ENCODE measurements around the gene MARCO. TPM values are rescaled to one million over a fixed set of nuclear protein-coding genes. Genes with fewer than 3 reads are reported as not detected.

MARCO gene
- total RNA-seq, 1 donor from 2014 or later = 5.6 TPM

DNA sequence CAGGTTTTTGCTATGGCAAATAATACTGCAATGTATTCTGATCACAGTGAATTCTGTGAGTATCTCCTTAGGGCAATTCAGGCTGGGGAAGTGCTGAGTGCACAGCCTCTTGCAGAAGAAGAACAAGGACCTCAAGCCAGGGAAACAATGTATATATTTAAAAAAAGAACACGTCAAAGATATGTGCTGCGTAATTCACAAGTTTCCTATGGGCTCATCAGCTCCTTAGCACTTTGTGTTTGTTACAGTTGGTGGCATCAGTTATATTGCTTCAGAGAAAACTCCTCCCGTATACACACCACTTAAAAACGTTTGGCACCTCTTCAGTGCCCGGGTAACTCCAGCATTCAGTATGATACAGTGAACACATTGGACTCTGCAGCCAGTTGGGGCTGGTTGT is 16.5 kb upstream of the MARCO start:
- intact Hi-C loops (cut with DNase I) = no loop called here
- Histone ChIP-seq H3K9me3 (no peaks in the 10 kb centered on the region), H3K36me3 (no peaks in the 10 kb centered on the region), H3K4me3 (no peak overlapping the region), H3K4me1 (no peaks in the 10 kb centered on the region), H3K27ac (no peak overlapping the region), H3K27me3 (no peaks in the 10 kb centered on the region)
- DNase-seq (ENCODE audit: extremely low spot score in 2 of 2) = no peak
- TF ChIP-seq, protein P1, sequence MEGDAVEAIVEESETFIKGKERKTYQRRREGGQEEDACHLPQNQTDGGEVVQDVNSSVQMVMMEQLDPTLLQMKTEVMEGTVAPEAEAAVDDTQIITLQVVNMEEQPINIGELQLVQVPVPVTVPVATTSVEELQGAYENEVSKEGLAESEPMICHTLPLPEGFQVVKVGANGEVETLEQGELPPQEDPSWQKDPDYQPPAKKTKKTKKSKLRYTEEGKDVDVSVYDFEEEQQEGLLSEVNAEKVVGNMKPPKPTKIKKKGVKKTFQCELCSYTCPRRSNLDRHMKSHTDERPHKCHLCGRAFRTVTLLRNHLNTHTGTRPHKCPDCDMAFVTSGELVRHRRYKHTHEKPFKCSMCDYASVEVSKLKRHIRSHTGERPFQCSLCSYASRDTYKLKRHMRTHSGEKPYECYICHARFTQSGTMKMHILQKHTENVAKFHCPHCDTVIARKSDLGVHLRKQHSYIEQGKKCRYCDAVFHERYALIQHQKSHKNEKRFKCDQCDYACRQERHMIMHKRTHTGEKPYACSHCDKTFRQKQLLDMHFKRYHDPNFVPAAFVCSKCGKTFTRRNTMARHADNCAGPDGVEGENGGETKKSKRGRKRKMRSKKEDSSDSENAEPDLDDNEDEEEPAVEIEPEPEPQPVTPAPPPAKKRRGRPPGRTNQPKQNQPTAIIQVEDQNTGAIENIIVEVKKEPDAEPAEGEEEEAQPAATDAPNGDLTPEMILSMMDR (IDR thresholded peaks at IDR 0.05) = no peak
- no peak for TF ChIP-seq POLR2A (IDR thresholded peaks at IDR 0.05)
- no peak for TF ChIP-seq POLR2AphosphoS5 (IDR thresholded peaks at IDR 0.05; ENCODE audit: insufficient read depth in 1 of 2, low read depth in 1 of 2)

DNA sequence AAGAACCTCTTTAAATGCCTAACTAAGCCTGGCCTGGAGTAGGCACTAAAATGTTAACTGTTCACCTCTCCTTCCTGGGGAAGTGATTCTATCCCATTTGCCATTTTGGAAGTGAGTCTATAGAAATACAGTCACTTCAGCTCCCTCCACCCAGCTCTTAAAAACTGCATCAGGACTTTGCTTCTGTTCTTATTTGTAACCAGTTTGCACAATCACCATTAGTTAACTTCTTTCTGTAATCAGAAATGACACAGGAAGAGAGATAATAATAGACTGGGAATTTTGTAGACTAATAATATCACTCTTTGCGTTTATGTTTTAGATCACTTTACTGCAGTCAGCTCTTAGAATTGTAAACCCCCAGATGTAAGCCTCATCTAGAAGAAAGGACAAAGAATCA is 16.0 kb upstream of the MARCO start:
- no peaks in the 10 kb centered on the region for H3K36me3 ChIP-seq
- no peaks in the 10 kb centered on the region for H3K27me3 ChIP-seq
- no peaks in the 10 kb centered on the region for H3K9me3 ChIP-seq
- H3K4me1 ChIP-seq = no peaks in the 10 kb centered on the region
- TF ChIP-seq, protein P1 (IDR thresholded peaks at IDR 0.05) = no peak
- TF ChIP-seq POLR2A (IDR thresholded peaks at IDR 0.05) = no peak
- no peak for TF ChIP-seq POLR2AphosphoS5 (IDR thresholded peaks at IDR 0.05; ENCODE audit: insufficient read depth in 1 of 2, low read depth in 1 of 2)
- H3K27ac ChIP-seq = no peak overlapping the region
- no peak for DNase-seq (ENCODE audit: extremely low spot score in 2 of 2)
- intact Hi-C loops (cut with DNase I) = no loop called here
- H3K4me3 ChIP-seq = no peak overlapping the region

DNA sequence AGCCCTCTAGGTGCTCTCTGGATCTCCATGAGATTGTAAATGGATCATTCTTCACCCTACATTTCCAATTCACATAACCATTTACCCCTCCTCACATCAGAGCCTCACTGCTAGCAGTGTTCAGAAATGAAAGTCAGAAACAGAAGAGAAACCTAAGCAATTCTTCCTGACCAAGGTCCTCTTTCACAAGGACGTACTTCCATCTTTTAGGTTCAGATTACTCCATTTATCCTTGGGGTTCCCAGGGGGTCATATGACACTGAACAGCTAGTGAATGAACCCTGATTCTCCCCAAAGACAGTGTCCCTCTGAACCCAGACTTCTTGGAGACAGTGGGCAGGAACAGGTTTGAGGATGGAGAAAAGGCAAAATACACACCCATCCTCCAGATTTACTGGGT is 12.9 kb upstream of the MARCO start:
- no peak for TF ChIP-seq POLR2A (IDR thresholded peaks at IDR 0.05)
- TF ChIP-seq POLR2AphosphoS5 (IDR thresholded peaks at IDR 0.05; ENCODE audit: insufficient read depth in 1 of 2, low read depth in 1 of 2) = no peak
- H3K4me1 ChIP-seq = no peaks in the 10 kb centered on the region
- intact Hi-C loops (cut with DNase I) = no loop called here
- no peaks in the 10 kb centered on the region for H3K27me3 ChIP-seq
- H3K9me3 ChIP-seq = no peaks in the 10 kb centered on the region
- H3K4me3 ChIP-seq = no peak overlapping the region
- H3K27ac ChIP-seq = no peak overlapping the region
- DNase-seq (ENCODE audit: extremely low spot score in 2 of 2) = no peak
- no peaks in the 10 kb centered on the region for H3K36me3 ChIP-seq

DNA sequence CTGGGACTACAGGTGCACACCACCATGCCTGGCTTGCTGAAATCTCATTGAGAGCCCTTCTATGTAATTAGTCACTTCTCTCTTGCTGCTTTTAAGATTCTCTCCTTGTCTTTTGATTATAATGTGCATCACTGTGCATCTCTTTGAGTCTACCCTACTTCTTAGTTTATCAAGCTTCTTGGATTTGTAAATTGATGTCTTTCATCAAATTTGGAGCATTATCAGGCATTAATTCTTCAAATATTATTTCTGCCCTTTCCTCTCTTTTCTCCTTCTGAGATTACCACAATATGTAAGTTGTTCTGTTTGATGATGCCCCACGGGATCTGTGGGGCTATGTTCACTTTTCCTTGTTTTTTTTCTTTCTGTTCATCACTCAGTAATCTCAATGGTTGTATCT is 9.0 kb upstream of the MARCO start:
- Histone ChIP-seq H3K4me1 (no peaks in the 10 kb centered on the region), H3K9me3 (no peaks in the 10 kb centered on the region), H3K4me3 (no peak overlapping the region), H3K36me3 (no peaks in the 10 kb centered on the region), H3K27ac (no peak overlapping the region), H3K27me3 (no peaks in the 10 kb centered on the region)
- no peak for DNase-seq (ENCODE audit: extremely low spot score in 2 of 2)
- TF ChIP-seq, protein P1 (IDR thresholded peaks at IDR 0.05) = no peak
- TF ChIP-seq POLR2A (IDR thresholded peaks at IDR 0.05) (no peak), POLR2AphosphoS5 (IDR thresholded peaks at IDR 0.05; ENCODE audit: insufficient read depth in 1 of 2, low read depth in 1 of 2) (no peak)
- intact Hi-C loops (cut with DNase I) = no loop called here

DNA sequence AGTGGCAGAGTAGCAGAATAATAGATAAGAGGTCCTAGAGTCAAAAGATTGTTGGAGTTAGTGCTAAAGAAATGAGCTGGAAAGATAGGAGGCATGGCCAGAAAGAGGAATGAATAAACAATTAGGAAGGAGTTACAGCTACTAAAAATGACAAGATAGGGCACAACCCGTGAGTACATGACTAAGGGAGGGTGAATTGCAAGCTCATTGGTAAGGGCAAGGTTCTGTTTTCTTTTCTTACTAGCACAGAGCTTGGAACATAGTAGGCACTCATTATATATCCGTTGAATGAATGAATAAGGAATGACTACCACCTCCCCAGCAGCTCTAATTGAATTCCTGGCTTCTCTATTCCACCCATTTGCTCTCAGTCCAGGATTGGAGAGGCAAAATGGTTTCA is 5.7 kb upstream of the MARCO start:
- H3K4me1 ChIP-seq = no peaks in the 10 kb centered on the region
- no peaks in the 10 kb centered on the region for H3K27me3 ChIP-seq
- no peaks in the 10 kb centered on the region for H3K36me3 ChIP-seq
- TF ChIP-seq POLR2AphosphoS5 (IDR thresholded peaks at IDR 0.05; ENCODE audit: insufficient read depth in 1 of 2, low read depth in 1 of 2) (no peak), POLR2A (IDR thresholded peaks at IDR 0.05) (no peak)
- H3K27ac ChIP-seq = no peak overlapping the region
- DNase-seq (ENCODE audit: extremely low spot score in 2 of 2) = no peak
- H3K4me3 ChIP-seq = no peak overlapping the region
- no peaks in the 10 kb centered on the region for H3K9me3 ChIP-seq
- intact Hi-C loops (cut with DNase I) = no loop called here

DNA sequence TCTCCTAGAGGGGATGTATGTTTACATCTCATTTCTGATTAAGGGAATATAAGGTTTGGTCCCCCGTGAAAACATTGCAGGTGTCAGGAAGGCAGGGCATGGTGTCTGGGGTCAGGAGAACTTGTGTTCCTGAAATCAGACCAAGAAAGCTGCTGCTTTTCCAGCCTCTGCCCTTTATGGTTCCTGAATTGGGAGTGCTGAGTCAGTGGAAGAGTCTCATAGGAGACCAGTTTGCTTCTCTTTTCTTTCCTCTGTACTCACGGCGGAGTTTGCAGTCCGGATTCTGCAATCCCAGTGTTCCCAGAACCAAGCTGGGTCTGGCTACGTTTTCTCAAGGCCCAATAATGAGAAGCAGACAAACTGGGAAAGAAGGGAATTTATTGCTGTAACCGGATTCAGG is 5.1 kb upstream of the MARCO start:
- Histone ChIP-seq H3K4me3 (no peak overlapping the region), H3K27me3 (no peaks in the 10 kb centered on the region), H3K36me3 (no peaks in the 10 kb centered on the region), H3K4me1 (no peaks in the 10 kb centered on the region), H3K27ac (no peak overlapping the region), H3K9me3 (no peaks in the 10 kb centered on the region)
- no peak for DNase-seq (ENCODE audit: extremely low spot score in 2 of 2)
- intact Hi-C loops (cut with DNase I) = no loop called here
- TF ChIP-seq POLR2A (IDR thresholded peaks at IDR 0.05) = no peak
- no peak for TF ChIP-seq POLR2AphosphoS5 (IDR thresholded peaks at IDR 0.05; ENCODE audit: insufficient read depth in 1 of 2, low read depth in 1 of 2)
- TF ChIP-seq, protein P1 (IDR thresholded peaks at IDR 0.05) = no peak

All from vagina (tissue), 2 donors.